Measurements from ENCODE around the gene CLEC4M. TPM values are rescaled to one million over a fixed set of nuclear protein-coding genes. Genes with fewer than 3 reads are reported as not detected.

Gene CLEC4M
- total and polyA plus RNA-seq, 2 experiments from 2014 or later = not detected

DNA sequence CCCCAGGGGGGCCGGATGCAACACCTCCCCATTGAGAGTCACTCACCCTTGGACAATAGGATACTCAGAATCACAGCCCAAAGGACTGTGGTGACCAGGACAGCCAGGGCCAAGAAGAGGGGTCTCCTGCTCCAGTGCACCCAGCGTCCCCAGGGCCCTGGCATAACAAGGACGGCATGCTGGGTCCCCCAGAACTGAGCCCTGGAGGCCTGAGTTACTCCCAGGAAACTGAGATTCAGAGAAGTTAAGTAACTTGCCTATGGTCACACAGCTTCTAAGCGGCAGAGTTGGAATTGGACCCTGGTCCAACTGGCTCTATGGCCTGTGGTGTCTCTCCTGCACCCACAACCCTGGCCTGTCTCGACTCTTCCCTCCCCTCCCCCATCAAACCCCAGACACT lies 31.4 kb upstream of the CLEC4M start:
- Mint-ChIP-seq H3K4me1 (peaks cover 14% of the 10 kb centered on the region), H3K36me3 (ENCODE audit: low read depth) (no peaks in the 10 kb centered on the region), H3K4me3 (no peak overlapping the region; the same call in 2 of the 3 replicates), H3K27me3 (ENCODE audit: insufficient read depth, low read depth, poor library complexity) (peaks cover 43% of the 10 kb centered on the region), H3K27ac (no peak overlapping the region), H3K9me3 (no peaks in the 10 kb centered on the region)
- no peaks in the 10 kb centered on the region for H3K36me3 ChIP-seq (ENCODE audit: insufficient read depth)
- H3K4me2 ChIP-seq = no peak overlapping the region
- H3F3A ChIP-seq (replicated peaks; ENCODE audit: low read depth) = no peaks in the 10 kb centered on the region
- H3K9me2 ChIP-seq (ENCODE audit: insufficient read depth) = no peaks in the 10 kb centered on the region
- H3K4me1 ChIP-seq (ENCODE audit: insufficient read depth) = peaks cover 5% of the 10 kb centered on the region; the same call in 1 of the 2 replicates
- no peaks in the 10 kb centered on the region for H3K79me2 ChIP-seq (replicated peaks; ENCODE audit: insufficient read depth)
- ATAC-seq (no peak), DNase-seq (ENCODE audit: low spot score) (no peak)
- no peak for TF ChIP-seq EZH2 (IDR thresholded peaks at IDR 0.05; ENCODE audit: low read depth, unreplicated experiment)
- TF ChIP-seq, protein P1, sequence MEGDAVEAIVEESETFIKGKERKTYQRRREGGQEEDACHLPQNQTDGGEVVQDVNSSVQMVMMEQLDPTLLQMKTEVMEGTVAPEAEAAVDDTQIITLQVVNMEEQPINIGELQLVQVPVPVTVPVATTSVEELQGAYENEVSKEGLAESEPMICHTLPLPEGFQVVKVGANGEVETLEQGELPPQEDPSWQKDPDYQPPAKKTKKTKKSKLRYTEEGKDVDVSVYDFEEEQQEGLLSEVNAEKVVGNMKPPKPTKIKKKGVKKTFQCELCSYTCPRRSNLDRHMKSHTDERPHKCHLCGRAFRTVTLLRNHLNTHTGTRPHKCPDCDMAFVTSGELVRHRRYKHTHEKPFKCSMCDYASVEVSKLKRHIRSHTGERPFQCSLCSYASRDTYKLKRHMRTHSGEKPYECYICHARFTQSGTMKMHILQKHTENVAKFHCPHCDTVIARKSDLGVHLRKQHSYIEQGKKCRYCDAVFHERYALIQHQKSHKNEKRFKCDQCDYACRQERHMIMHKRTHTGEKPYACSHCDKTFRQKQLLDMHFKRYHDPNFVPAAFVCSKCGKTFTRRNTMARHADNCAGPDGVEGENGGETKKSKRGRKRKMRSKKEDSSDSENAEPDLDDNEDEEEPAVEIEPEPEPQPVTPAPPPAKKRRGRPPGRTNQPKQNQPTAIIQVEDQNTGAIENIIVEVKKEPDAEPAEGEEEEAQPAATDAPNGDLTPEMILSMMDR (conservative IDR thresholded peaks at IDR 0.05; ENCODE audit: low read depth in 2 of 2) = no peak
- no peak overlapping the region for H3K4me3 ChIP-seq
- H4K20me1 ChIP-seq (replicated peaks; ENCODE audit: insufficient read depth) = no peaks in the 10 kb centered on the region
- H3K27me3 ChIP-seq (ENCODE audit: insufficient read depth) = peaks cover 56% of the 10 kb centered on the region
- no peak overlapping the region for H3K27ac ChIP-seq (ENCODE audit: low read depth)
- no peak overlapping the region for H2AFZ ChIP-seq

DNA sequence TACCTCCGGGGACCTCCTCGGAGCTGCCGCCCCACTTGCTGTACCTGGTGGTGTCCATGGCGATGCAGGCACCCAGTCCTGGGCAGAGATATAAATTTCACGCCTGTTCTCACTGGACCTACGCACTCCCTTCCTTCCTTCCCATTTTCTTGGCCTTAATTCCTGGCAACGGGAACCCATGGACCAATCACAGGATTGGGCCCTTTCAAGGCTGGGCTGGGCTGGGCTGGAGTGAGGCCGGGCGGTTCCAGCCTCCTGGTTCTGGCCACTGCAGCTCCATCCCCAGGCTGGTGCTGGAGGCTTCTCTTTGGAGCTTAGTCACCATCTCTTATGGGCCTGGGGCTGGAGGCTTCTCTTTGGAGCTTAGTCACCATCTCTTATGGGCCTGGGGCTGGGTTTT lies 31.0 kb upstream of the CLEC4M start, which contains the start of gene CLEC4G:
CLEC4G (minus strand) TSS at position 66 of the 400 bp plus-strand sequence; CDS start at position 58, 8 bp downstream.
- Histone ChIP-seq H3K27me3 (ENCODE audit: insufficient read depth) (peaks cover 55% of the 10 kb centered on the region), H3K27ac (ENCODE audit: low read depth) (no peak within 1 kb of the TSS), H2AFZ (no peak within 1 kb of the TSS; the same call in 1 of the 2 replicates), H4K20me1 (replicated peaks; ENCODE audit: insufficient read depth) (no peaks in the 10 kb centered on the region), H3K4me1 (ENCODE audit: insufficient read depth) (peaks cover 5% of the 10 kb centered on the region; the same call in 1 of the 2 replicates), H3K9me2 (ENCODE audit: insufficient read depth) (no peaks in the 10 kb centered on the region), H3K4me2 (0 out of 2 replicates have a peak within 1 kb of the TSS, but pooled peaks have one; percentile 85), H3F3A (replicated peaks; ENCODE audit: low read depth) (no peaks in the 10 kb centered on the region), H3K36me3 (ENCODE audit: insufficient read depth) (no peaks in the 10 kb centered on the region), H3K79me2 (replicated peaks; ENCODE audit: insufficient read depth) (no peaks in the 10 kb centered on the region), H3K4me3 (peak within 1 kb of the TSS; percentile 66)
- peaks cover 43% of the 10 kb centered on the region for H3K27me3 Mint-ChIP-seq (ENCODE audit: insufficient read depth, low read depth, poor library complexity)
- no peaks in the 10 kb centered on the region for H3K36me3 Mint-ChIP-seq (ENCODE audit: low read depth)
- ATAC-seq (no peak), DNase-seq (ENCODE audit: low spot score) (no peak)
- H3K4me1 Mint-ChIP-seq = peaks cover 14% of the 10 kb centered on the region
- peak within 1 kb of the TSS; percentile 32; the same call in 1 of the 3 replicates for H3K4me3 Mint-ChIP-seq
- no peak within 1 kb of the TSS for H3K27ac Mint-ChIP-seq
- no peaks in the 10 kb centered on the region for H3K9me3 Mint-ChIP-seq
- no peak for TF ChIP-seq STAT1 (IDR thresholded peaks at IDR 0.05; ENCODE audit: unreplicated experiment)
- TF ChIP-seq POLR2AphosphoS5 (IDR thresholded peaks at IDR 0.05; ENCODE audit: low read depth) = no peak
- TF ChIP-seq, protein P2, sequence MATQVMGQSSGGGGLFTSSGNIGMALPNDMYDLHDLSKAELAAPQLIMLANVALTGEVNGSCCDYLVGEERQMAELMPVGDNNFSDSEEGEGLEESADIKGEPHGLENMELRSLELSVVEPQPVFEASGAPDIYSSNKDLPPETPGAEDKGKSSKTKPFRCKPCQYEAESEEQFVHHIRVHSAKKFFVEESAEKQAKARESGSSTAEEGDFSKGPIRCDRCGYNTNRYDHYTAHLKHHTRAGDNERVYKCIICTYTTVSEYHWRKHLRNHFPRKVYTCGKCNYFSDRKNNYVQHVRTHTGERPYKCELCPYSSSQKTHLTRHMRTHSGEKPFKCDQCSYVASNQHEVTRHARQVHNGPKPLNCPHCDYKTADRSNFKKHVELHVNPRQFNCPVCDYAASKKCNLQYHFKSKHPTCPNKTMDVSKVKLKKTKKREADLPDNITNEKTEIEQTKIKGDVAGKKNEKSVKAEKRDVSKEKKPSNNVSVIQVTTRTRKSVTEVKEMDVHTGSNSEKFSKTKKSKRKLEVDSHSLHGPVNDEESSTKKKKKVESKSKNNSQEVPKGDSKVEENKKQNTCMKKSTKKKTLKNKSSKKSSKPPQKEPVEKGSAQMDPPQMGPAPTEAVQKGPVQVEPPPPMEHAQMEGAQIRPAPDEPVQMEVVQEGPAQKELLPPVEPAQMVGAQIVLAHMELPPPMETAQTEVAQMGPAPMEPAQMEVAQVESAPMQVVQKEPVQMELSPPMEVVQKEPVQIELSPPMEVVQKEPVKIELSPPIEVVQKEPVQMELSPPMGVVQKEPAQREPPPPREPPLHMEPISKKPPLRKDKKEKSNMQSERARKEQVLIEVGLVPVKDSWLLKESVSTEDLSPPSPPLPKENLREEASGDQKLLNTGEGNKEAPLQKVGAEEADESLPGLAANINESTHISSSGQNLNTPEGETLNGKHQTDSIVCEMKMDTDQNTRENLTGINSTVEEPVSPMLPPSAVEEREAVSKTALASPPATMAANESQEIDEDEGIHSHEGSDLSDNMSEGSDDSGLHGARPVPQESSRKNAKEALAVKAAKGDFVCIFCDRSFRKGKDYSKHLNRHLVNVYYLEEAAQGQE (IDR thresholded peaks at IDR 0.05; ENCODE audit: unreplicated experiment) = no peak
- TF ChIP-seq EZH2 (IDR thresholded peaks at IDR 0.05; ENCODE audit: low read depth, unreplicated experiment) = no peak
- no peak for TF ChIP-seq CREB1 (CRISPR knock-in tag; IDR thresholded peaks at IDR 0.05; ENCODE audit: low read depth)
- no peak for TF ChIP-seq EZH2phosphoT487 (IDR thresholded peaks at IDR 0.05; ENCODE audit: unreplicated experiment)
- TF ChIP-seq, protein P3, sequence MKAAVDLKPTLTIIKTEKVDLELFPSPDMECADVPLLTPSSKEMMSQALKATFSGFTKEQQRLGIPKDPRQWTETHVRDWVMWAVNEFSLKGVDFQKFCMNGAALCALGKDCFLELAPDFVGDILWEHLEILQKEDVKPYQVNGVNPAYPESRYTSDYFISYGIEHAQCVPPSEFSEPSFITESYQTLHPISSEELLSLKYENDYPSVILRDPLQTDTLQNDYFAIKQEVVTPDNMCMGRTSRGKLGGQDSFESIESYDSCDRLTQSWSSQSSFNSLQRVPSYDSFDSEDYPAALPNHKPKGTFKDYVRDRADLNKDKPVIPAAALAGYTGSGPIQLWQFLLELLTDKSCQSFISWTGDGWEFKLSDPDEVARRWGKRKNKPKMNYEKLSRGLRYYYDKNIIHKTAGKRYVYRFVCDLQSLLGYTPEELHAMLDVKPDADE (IDR thresholded peaks at IDR 0.05) = no peak
- no peak for TF ChIP-seq NANOG (IDR thresholded peaks at IDR 0.05; ENCODE audit: borderline replicate concordance)
- no peak for TF ChIP-seq JUNB (IDR thresholded peaks at IDR 0.05; ENCODE audit: unreplicated experiment)

Data from GM23338 (cell line).